SU-DHL-6 (cell line): ENCODE measurements around the gene KCTD11.

ENCODE experiments used
- CTCF ChIP-seq: fragments of 200-600 bp; sonication (generic); IDR thresholded peaks from one replicate; pipeline ENCODE4 v1.5.1; 2017; ENCODE audit warnings: antibody characterized with exemption, mild to moderate bottlenecking, low read length, moderate library complexity; ENCODE audit not compliant: insufficient read depth, poor library complexity, severe bottlenecking
- EZH2phosphoT487 ChIP-seq: fragments of 200-600 bp; sonication (generic), shearing (Covaris generic); conservative IDR thresholded peaks from 2 replicates; pipeline ENCODE4 v1.6.1; 2018; ENCODE audit warnings: mild to moderate bottlenecking, antibody characterized with exemption, low read length, moderate library complexity, mixed read lengths

- TF ChIP-seq CTCF (no peak), EZH2phosphoT487 (no peak)
Observed at GRCh38 chr17:7308625-7309433, 43.1 kb upstream of the KCTD11 start.
